ENCODE results near the gene SPATS2. TPM values are rescaled to one million over a fixed set of nuclear protein-coding genes. Genes with fewer than 3 reads are reported as not detected.

The SPATS2 gene
- total and polyA plus RNA-seq, 2 of the 4 experiments (the other 2 are of a cell fraction), result 50.6 to 63.3 TPM

GRCh38 chr12:49554266-49554665, 187.0 kb downstream of the SPATS2 start:
- Histone ChIP-seq H2BK20ac (ENCODE audit: low read depth, low read length) (no peak overlapping the region), H2AK5ac (ENCODE audit: low read depth, low read length) (no peak overlapping the region), H3K4me2 (ENCODE audit: low read depth, low read length) (no peak overlapping the region), H3K23ac (ENCODE audit: low read depth, low read length) (no peak overlapping the region), H3K9ac (ENCODE audit: low read depth, low read length) (no peak overlapping the region), H3K27me3 (ENCODE audit: control insufficient read depth, insufficient read depth, low read length) (peaks cover 31% of the 10 kb centered on the region), H3K56ac (ENCODE audit: extremely low read depth, insufficient read depth, low read length) (no peak overlapping the region), H4K8ac (ENCODE audit: low read depth in 2 of 2, low read length in 2 of 2) (no peak overlapping the region), H3K27ac (ENCODE audit: insufficient read depth, low read length) (no peak overlapping the region), H3K4me1 (ENCODE audit: control insufficient read depth, insufficient read depth, low read length) (no peaks in the 10 kb centered on the region), H3K18ac (ENCODE audit: low read depth, low read length) (no peak overlapping the region), H2AK9ac (replicated peaks; ENCODE audit: low read depth, low read length, poor library complexity) (no peak overlapping the region), H3K36me3 (ENCODE audit: control insufficient read depth, insufficient read depth, low read length) (peaks cover 20% of the 10 kb centered on the region), H3K4ac (ENCODE audit: low read depth, low read length) (no peak overlapping the region), H3K9me3 (ENCODE audit: control insufficient read depth, insufficient read depth, low read length) (no peaks in the 10 kb centered on the region), H2BK120ac (ENCODE audit: low read depth, low read length) (no peak overlapping the region), H3K79me1 (ENCODE audit: low read depth in 1 of 2, low read length in 2 of 2) (no peaks in the 10 kb centered on the region), H2BK15ac (ENCODE audit: low read depth, low read length) (no peak overlapping the region), H2BK5ac (ENCODE audit: low read depth, low read length, poor library complexity, severe bottlenecking) (no peak overlapping the region), H4K5ac (ENCODE audit: low read depth, low read length) (no peak overlapping the region), H3K9me1 (ENCODE audit: insufficient read depth, low read length) (no peaks in the 10 kb centered on the region), H4K20me1 (ENCODE audit: insufficient read depth, low read length) (no peaks in the 10 kb centered on the region), H2AFZ (replicated peaks; ENCODE audit: low read length, poor library complexity) (no peak overlapping the region), H4K91ac (ENCODE audit: insufficient read depth, low read depth, low read length) (no peak overlapping the region), H3K4me3 (ENCODE audit: insufficient read depth, low read depth, low read length) (no peak overlapping the region), H3K14ac (replicated peaks; ENCODE audit: low read depth, low read length) (no peak overlapping the region)
- DNase-seq (no peak), ATAC-seq (ENCODE audit: low read depth) (no peak)
- intact Hi-C loops (cut with micrococcal nuclease), result no loop called here
- ChIA-PET CTCF (interaction anchor here (1.1 to 1.3 kb wide), 3 partner anchors 9 to 223 kb away, joined by 3 to 4 read pairs (median 3); no protein-coding TSS in a partner anchor), POLR2A (ENCODE audit: unreplicated experiment) (interaction anchor here (0.6 kb wide), 1 partner anchor 207 kb away, joined by 3 read pairs; no protein-coding TSS in a partner anchor)
- TF ChIP-seq CTCF (conservative IDR thresholded peaks at IDR 0.05; ENCODE audit: low read depth, low read length) (no peak), RCOR1 (IDR thresholded peaks at IDR 0.05; ENCODE audit: insufficient replicate concordance, low read length) (no peak), SMC3 (IDR thresholded peaks at IDR 0.05; ENCODE audit: low read depth, low read length) (no peak), RAD21 (IDR thresholded peaks at IDR 0.05; ENCODE audit: low read length) (no peak), BHLHE40 (IDR thresholded peaks at IDR 0.05; ENCODE audit: low read depth, low read length) (no peak), USF2 (IDR thresholded peaks at IDR 0.05; ENCODE audit: low read depth, low read length) (no peak), CHD1 (IDR thresholded peaks at IDR 0.05; ENCODE audit: low read depth, low read length) (no peak), NFE2L2 (IDR thresholded peaks at IDR 0.05; ENCODE audit: low read depth, low read length) (no peak), POLR2A (IDR thresholded peaks at IDR 0.05; ENCODE audit: low read depth, low read length) (no peak), RFX5 (IDR thresholded peaks at IDR 0.05; ENCODE audit: low read depth, low read length) (no peak), MAZ (IDR thresholded peaks at IDR 0.05; ENCODE audit: borderline replicate concordance, low read depth, low read length) (no peak), MXI1 (IDR thresholded peaks at IDR 0.05; ENCODE audit: borderline replicate concordance, low read depth, low read length) (no peak), CEBPB (IDR thresholded peaks at IDR 0.05; ENCODE audit: low read depth, low read length) (no peak), FOS (IDR thresholded peaks at IDR 0.05; ENCODE audit: low read depth, low read length) (no peak), MAFK (IDR thresholded peaks at IDR 0.05; ENCODE audit: low read depth, low read length) (no peak), ELK1 (IDR thresholded peaks at IDR 0.05; ENCODE audit: borderline replicate concordance, low read depth, low read length) (no peak)
- in situ Hi-C loops (cut with MboI; ENCODE audit: low sequenced_read_pairs), result no loop called here
- 68% methylated on average over 10 of the region's 15 CpGs; no CpG with 5 or more reads in 1 of the 2 experiments for WGBS, 2 experiments (ENCODE audit: extremely low coverage in 2 of 2, insufficient read length in 1 of 2)
- BruUV-seq (replicated peaks), result no TSS peak
- dilution Hi-C loops (cut with HindIII; ENCODE audit: low sequenced_read_pairs, unreplicated experiment), result no loop called here

Data from IMR-90 (cell line).